ENCODE data around the gene SAA4.
"Not testable (repeated sequence)": the region's sequence is repeated elsewhere in the genome, so short reads cannot be mapped to it uniquely, and the experiment has no call there.

SAA4 gene

GRCh38 chr11:18246379-18247190 is 10.0 kb upstream of the SAA4 start:
- peak; percentile 30 for DNase-seq

GRCh38 chr11:18245396-18245795 is 8.8 kb upstream of the SAA4 start:
- DNase-seq = no peak

GRCh38 chr11:18243783-18244362 is 7.3 kb upstream of the SAA4 start:
- DNase-seq = peak; percentile 72

- no peak for DNase-seq
These were observed 3.1 kb upstream of the SAA4 start for GRCh38 chr11:18239655-18240054.

- DNase-seq = no peak
These were observed 938 bp downstream of the SAA4 start for GRCh38 chr11:18235394-18236334.

GRCh38 chr11:18233912-18234311 is 2.7 kb downstream of the SAA4 start:
- DNase-seq = no peak

GRCh38 chr11:18230859-18231258 is 5.7 kb downstream of the SAA4 start:
- DNase-seq = no peak

- no peak for DNase-seq
These were observed 7.1 kb downstream of the SAA4 start for GRCh38 chr11:18229501-18229900.

GRCh38 chr11:18225913-18226312 is 10.7 kb downstream of the SAA4 start:
- no peak for DNase-seq

GRCh38 chr11:18223591-18224387 is 12.8 kb downstream of the SAA4 start:
- no peak for DNase-seq

GRCh38 chr11:18222814-18223421 is 13.7 kb downstream of the SAA4 start:
- DNase-seq = no peak

- no peak for DNase-seq
These were observed 15.2 kb downstream of the SAA4 start for GRCh38 chr11:18221274-18221876.

GRCh38 chr11:18209058-18209457 is 27.5 kb downstream of the SAA4 start:
- no peak for DNase-seq

- no peak for DNase-seq
These were observed 31.8 kb downstream of the SAA4 start for GRCh38 chr11:18204771-18205170.

- DNase-seq = no peak
These were observed 32.4 kb downstream of the SAA4 start for GRCh38 chr11:18204220-18204619.

- DNase-seq = no peak
These were observed 32.9 kb downstream of the SAA4 start for GRCh38 chr11:18203723-18204122.

GRCh38 chr11:18197738-18198137 is 38.9 kb downstream of the SAA4 start:
- DNase-seq = not testable (repeated sequence)

- DNase-seq = no peak
These were observed 40.1 kb downstream of the SAA4 start for GRCh38 chr11:18196532-18196931.

GRCh38 chr11:18193010-18193409 is 43.6 kb downstream of the SAA4 start:
- no peak for DNase-seq

- no peak for DNase-seq
These were observed 45.2 kb downstream of the SAA4 start for GRCh38 chr11:18191376-18191775.

GRCh38 chr11:18189476-18190245 is 46.9 kb downstream of the SAA4 start:
- DNase-seq = not testable (repeated sequence)

Data from central memory CD4-positive, alpha-beta T cell (primary cell).